DOHH2 (cell line): ENCODE results near the gene HOXA13.

Experiments
- CTCF ChIP-seq: fragments of 200-600 bp; sonication (generic); IDR thresholded peaks from one replicate; pipeline ENCODE4 v1.5.1; 2014; ENCODE audit warnings: antibody characterized with exemption, mild to moderate bottlenecking, low read depth, low read length; ENCODE audit not compliant: poor library complexity, severe bottlenecking
- EZH2phosphoT487 ChIP-seq: fragments of 200-600 bp; sonication (generic); IDR thresholded peaks from 2 replicates; pipeline ENCODE4 v1.6.1; 2017; ENCODE audit warnings: borderline replicate concordance, mild to moderate bottlenecking, antibody characterized with exemption, low read length, moderate library complexity, mixed read lengths

DNA sequence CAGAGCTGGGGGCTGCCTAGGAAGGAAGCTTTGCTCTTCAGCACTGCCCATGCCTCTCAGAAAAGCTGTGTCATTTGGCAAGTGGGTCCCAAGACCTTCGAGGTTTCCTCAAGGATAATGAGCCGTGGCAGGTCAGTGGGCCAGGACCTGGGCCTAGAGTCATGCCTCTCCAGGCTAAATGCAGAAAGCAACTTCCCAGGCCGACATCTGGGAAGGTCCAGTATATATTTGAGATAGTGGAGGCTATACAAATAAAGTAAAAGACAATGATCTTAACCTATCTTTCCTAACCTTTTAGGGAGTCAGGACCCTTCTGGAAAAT lies 23.4 kb downstream of the HOXA13 start:
- no peak for TF ChIP-seq CTCF
- TF ChIP-seq EZH2phosphoT487 = no peak
